ENCODE results near the gene ATP6V0A4.
"Not testable (repeated sequence)": the region's sequence is repeated elsewhere in the genome, so short reads cannot be mapped to it uniquely, and the experiment has no call there.

ATP6V0A4 gene

DNA sequence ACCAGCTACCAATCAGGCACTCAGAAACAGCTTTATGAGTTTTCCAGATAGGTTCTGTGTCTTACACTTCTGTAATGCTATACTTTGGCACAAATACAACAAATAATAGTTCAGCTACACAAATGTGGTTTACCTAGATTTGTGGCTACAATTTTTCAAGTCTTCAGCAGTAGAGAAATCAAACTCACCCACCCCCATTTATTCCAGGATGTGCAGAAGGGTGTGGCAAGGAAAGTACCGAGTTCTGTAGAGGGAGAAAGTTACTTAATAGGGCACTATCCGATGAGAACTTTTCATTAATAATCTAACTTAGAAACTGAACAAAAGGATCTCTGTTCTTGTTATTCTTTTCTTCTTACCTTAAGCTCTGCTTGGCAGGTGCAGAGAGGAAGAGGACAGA lies 30.3 kb upstream of the ATP6V0A4 start:
- Histone ChIP-seq H3K4me1 (ENCODE audit: control insufficient read depth, insufficient read depth, low read length) (no peaks in the 10 kb centered on the region), H3K27ac (ENCODE audit: low read depth, low read length) (no peak overlapping the region), H3K27me3 (ENCODE audit: control insufficient read depth, insufficient read depth, low read length) (no peaks in the 10 kb centered on the region), H3K9ac (ENCODE audit: low read length) (no peak overlapping the region), H3K36me3 (ENCODE audit: control insufficient read depth, insufficient read depth, low read length) (no peaks in the 10 kb centered on the region), H3K9me3 (ENCODE audit: control insufficient read depth, insufficient read depth, low read depth, low read length) (no peaks in the 10 kb centered on the region; the same call in 1 of the 2 replicates), H3K4me3 (ENCODE audit: low read depth, low read length) (no peak overlapping the region)

DNA sequence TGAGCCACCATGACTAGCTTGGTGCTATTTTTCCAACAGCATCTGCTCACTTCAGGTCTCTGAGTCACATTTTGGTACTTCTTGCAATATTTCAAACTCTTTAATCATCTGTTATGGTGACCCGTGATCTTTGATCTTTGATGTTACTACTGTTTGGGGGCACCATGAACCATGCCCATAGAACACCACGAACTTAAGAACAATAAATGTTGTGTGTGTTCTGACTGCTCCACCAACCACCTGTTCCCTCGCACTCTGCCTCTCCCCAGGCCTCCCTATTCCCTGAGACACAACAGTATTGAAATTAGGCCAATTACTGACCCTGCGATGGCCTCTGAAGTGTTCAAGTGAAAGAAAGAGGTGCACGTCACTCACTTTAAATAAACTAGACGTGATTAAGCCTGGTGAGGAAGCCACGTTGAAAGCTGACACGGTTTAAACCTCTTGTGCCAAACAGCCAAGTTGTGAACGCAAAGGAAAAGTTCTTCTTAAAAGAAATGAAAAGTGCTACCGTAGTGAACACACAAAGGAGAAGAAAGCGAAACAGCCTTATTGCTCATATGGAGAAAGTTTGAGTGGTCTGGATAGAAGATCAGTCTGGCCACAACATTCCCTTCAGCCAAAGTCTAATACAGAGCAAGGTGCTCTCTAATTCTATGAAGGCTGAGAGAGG lies 27.2 kb upstream of the ATP6V0A4 start:
- no peak overlapping the region for H3K27ac ChIP-seq (ENCODE audit: low read depth, low read length)
- H3K36me3 ChIP-seq (ENCODE audit: control insufficient read depth, insufficient read depth, low read length) = no peaks in the 10 kb centered on the region
- no peaks in the 10 kb centered on the region; the same call in 1 of the 2 replicates for H3K9me3 ChIP-seq (ENCODE audit: control insufficient read depth, insufficient read depth, low read depth, low read length)
- peaks cover 8% of the 10 kb centered on the region; the same call in 1 of the 2 replicates for H3K4me1 ChIP-seq (ENCODE audit: control insufficient read depth, insufficient read depth, low read length)
- no peak overlapping the region for H3K4me3 ChIP-seq (ENCODE audit: low read depth, low read length)
- no peaks in the 10 kb centered on the region for H3K27me3 ChIP-seq (ENCODE audit: control insufficient read depth, insufficient read depth, low read length)
- no peak overlapping the region for H3K9ac ChIP-seq (ENCODE audit: low read length)

DNA sequence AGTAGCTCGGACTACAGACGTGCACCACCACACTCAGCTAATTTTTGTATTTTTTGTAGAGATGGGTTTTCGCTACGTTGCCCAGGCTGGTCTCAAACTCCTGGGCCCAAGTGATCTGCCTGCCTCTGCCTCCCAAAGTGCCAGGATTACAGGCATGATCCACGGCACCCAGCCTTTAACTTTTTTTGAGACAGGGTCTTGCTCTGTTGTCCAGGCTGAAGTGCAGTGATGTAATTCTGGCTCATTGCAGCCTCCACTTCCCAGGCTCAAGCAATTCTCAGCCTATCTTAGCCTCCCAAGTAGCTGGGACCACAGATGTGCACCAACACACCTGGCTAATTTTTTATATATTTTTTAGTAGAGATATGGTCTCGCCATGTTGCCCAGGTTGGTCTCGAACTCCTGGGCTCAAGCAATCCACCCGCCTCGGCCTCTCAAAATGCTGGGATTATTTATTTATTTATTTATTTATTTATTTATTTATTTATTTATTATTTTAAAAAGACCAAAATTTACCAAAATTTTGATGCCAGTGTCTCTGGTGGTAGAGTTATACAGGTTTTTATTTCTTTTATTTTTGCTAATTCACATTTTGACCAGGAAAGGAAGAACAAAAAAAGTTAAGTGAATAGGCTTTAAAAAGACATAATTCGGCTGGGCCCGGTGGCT lies 25.0 kb upstream of the ATP6V0A4 start:
- H3K27me3 ChIP-seq (ENCODE audit: control insufficient read depth, insufficient read depth, low read length) = no peaks in the 10 kb centered on the region
- H3K36me3 ChIP-seq (ENCODE audit: control insufficient read depth, insufficient read depth, low read length) = no peaks in the 10 kb centered on the region
- H3K27ac ChIP-seq (ENCODE audit: low read depth, low read length) = no peak overlapping the region
- H3K4me3 ChIP-seq (ENCODE audit: low read depth, low read length) = no peak overlapping the region
- H3K9me3 ChIP-seq (ENCODE audit: control insufficient read depth, insufficient read depth, low read depth, low read length) = no peaks in the 10 kb centered on the region; the same call in 1 of the 2 replicates
- H3K4me1 ChIP-seq (ENCODE audit: control insufficient read depth, insufficient read depth, low read length) = peaks cover 8% of the 10 kb centered on the region; the same call in 1 of the 2 replicates
- H3K9ac ChIP-seq (ENCODE audit: low read length) = no peak overlapping the region

DNA sequence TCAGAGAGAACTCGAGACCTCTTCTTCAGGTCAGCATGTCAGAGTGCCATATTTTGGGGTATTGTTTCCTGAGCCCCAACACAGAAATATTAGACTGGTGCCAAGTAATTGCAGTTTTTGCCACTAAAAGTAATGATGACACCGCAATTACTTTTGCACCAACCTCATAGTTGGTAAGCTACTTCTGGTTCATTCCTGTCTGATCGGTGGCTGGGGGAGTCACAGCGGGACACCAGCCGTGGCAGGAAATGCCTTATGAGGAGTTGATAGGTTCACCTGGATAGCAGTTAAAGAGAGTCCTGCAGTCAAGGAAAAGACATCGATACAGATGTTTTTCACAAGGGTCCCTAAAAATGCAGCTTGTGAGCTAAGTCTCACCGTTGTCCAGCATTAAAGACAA lies 23.9 kb upstream of the ATP6V0A4 start:
- Histone ChIP-seq H3K27me3 (ENCODE audit: control insufficient read depth, insufficient read depth, low read length) (no peaks in the 10 kb centered on the region), H3K36me3 (ENCODE audit: control insufficient read depth, insufficient read depth, low read length) (no peaks in the 10 kb centered on the region), H3K4me1 (ENCODE audit: control insufficient read depth, insufficient read depth, low read length) (peaks cover 8% of the 10 kb centered on the region; the same call in 1 of the 2 replicates), H3K27ac (ENCODE audit: low read depth, low read length) (no peak overlapping the region), H3K9me3 (ENCODE audit: control insufficient read depth, insufficient read depth, low read depth, low read length) (no peaks in the 10 kb centered on the region; the same call in 1 of the 2 replicates), H3K9ac (ENCODE audit: low read length) (peak overlapping the region; percentile 15), H3K4me3 (ENCODE audit: low read depth, low read length) (no peak overlapping the region)

DNA sequence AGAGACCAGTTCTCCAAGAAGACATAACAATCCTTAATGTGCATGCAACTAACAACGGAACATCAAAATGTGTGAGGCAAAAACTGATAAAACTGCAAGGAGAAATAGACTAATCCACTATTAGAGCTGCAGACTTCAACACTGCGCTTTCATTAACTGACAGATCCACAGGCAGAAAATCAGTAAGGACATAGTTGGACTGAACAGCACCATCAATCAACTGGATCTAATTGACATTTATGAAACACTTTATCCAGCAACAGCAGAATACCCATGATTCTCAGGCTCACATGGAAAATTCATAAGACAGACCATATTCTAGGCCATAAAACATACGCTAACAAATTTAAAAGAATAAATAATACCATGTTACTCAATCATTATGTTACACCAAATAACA lies 21.6 kb upstream of the ATP6V0A4 start:
- Histone ChIP-seq H3K9me3 (ENCODE audit: control insufficient read depth, insufficient read depth, low read depth, low read length) (no peaks in the 10 kb centered on the region), H3K27me3 (ENCODE audit: control insufficient read depth, insufficient read depth, low read length) (no peaks in the 10 kb centered on the region), H3K36me3 (ENCODE audit: control insufficient read depth, insufficient read depth, low read length) (no peaks in the 10 kb centered on the region), H3K27ac (ENCODE audit: low read depth, low read length) (no peak overlapping the region), H3K4me3 (ENCODE audit: low read depth, low read length) (no peak overlapping the region), H3K9ac (ENCODE audit: low read length) (no peak overlapping the region), H3K4me1 (ENCODE audit: control insufficient read depth, insufficient read depth, low read length) (peaks cover 8% of the 10 kb centered on the region; the same call in 1 of the 2 replicates)

DNA sequence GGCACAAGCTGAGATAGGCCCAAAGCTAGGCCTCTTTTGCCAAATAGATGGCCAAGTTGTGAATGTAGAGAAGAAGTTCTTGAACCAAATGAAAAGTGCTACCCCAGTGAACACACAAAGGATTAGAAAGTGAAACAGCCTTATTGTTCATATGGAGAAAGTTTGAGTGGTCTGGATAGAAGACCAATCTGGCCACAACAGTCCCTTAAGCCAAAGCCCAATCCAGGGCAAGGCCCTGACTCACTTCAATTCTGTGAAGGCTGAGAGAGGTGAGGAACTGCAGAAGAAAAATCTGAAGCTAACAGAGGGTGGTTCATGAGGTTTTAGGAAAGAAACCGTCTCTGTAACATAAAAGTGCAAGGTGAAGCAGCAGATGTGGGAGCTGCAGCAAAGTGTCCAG lies 18.7 kb upstream of the ATP6V0A4 start:
- Histone ChIP-seq H3K9me3 (ENCODE audit: control insufficient read depth, insufficient read depth, low read depth, low read length) (no peaks in the 10 kb centered on the region), H3K4me1 (ENCODE audit: control insufficient read depth, insufficient read depth, low read length) (no peaks in the 10 kb centered on the region; the same call in 1 of the 2 replicates), H3K36me3 (ENCODE audit: control insufficient read depth, insufficient read depth, low read length) (no peaks in the 10 kb centered on the region), H3K9ac (ENCODE audit: low read length) (no peak overlapping the region), H3K27ac (ENCODE audit: low read depth, low read length) (no peak overlapping the region), H3K4me3 (ENCODE audit: low read depth, low read length) (no peak overlapping the region), H3K27me3 (ENCODE audit: control insufficient read depth, insufficient read depth, low read length) (no peaks in the 10 kb centered on the region)

DNA sequence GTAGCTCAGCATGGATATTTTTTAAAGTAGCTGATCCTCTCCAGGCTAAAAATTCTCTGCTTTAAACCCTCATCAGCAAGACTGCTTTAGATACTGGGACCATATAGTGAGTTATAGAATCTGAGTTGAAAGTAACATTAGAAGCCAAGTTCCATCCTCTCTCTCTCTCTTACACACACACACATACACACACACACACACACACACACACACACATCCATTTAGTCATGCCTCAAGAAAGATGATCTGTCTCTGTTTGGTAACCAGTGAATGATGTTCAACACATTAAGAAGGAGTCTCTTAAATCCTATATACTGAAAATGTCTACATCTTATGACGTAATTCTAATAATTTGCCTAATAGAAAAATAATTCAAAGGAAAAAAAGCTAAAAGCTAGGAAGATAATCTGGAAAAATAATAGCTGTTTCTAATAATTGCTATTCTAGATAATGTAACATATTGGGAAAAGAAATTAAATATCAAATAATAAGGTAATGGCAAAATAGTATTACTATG lies 16.9 kb upstream of the ATP6V0A4 start:
- H3K36me3 ChIP-seq (ENCODE audit: control insufficient read depth, insufficient read depth, low read length) = no peaks in the 10 kb centered on the region
- H3K9me3 ChIP-seq (ENCODE audit: control insufficient read depth, insufficient read depth, low read depth, low read length) = no peaks in the 10 kb centered on the region
- H3K9ac ChIP-seq (ENCODE audit: low read length) = no peak overlapping the region
- H3K4me3 ChIP-seq (ENCODE audit: low read depth, low read length) = no peak overlapping the region
- no peak overlapping the region for H3K27ac ChIP-seq (ENCODE audit: low read depth, low read length)
- no peaks in the 10 kb centered on the region for H3K27me3 ChIP-seq (ENCODE audit: control insufficient read depth, insufficient read depth, low read length)
- H3K4me1 ChIP-seq (ENCODE audit: control insufficient read depth, insufficient read depth, low read length) = no peaks in the 10 kb centered on the region

DNA sequence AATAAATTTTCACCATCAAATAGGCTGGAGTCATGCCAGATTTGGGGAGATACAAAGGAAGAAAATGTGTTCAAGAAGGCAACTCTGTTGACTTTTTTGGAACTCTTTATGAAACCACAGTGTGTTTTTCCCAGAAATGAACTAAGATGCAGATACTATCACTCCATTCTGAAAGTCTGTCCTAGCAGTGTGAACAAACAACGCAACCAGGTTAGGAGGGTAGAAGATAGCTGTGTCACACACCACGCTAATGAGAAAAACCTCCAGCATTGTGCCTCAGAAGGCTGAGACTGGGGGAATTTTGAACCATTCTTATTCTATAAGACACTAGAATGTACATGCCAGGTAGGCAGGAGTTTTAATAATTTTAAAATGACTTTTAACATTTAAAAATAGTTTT lies 15.9 kb upstream of the ATP6V0A4 start:
- Histone ChIP-seq H3K27me3 (ENCODE audit: control insufficient read depth, insufficient read depth, low read length) (no peaks in the 10 kb centered on the region), H3K36me3 (ENCODE audit: control insufficient read depth, insufficient read depth, low read length) (no peaks in the 10 kb centered on the region), H3K4me1 (ENCODE audit: control insufficient read depth, insufficient read depth, low read length) (no peaks in the 10 kb centered on the region), H3K27ac (ENCODE audit: low read depth, low read length) (no peak overlapping the region), H3K4me3 (ENCODE audit: low read depth, low read length) (no peak overlapping the region), H3K9ac (ENCODE audit: low read length) (no peak overlapping the region), H3K9me3 (ENCODE audit: control insufficient read depth, insufficient read depth, low read depth, low read length) (no peaks in the 10 kb centered on the region)

DNA sequence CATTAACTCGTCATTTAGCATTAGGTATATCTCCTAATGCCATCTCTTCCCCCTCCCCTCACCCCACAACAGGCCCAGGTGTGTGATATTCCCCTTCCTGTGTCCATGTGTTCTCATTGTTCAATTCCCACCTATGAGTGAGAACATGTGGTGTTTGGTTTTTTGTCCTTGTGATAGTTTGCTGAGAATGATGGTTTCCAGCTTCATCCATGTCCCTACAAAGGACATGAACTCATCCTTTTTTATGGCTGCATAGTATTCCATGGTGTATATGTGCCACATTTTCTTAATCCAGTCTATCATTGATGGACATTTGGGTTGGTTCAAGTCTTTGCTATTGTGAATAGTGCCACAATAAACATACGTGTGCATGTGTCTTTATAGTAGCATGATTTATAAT lies 13.3 kb upstream of the ATP6V0A4 start:
- H3K36me3 ChIP-seq (ENCODE audit: control insufficient read depth, insufficient read depth, low read length); H3K9ac ChIP-seq (ENCODE audit: low read length); H3K9me3 ChIP-seq (ENCODE audit: control insufficient read depth, insufficient read depth, low read depth, low read length); H3K4me3 ChIP-seq (ENCODE audit: low read depth, low read length); H3K27me3 ChIP-seq (ENCODE audit: control insufficient read depth, insufficient read depth, low read length); H3K27ac ChIP-seq (ENCODE audit: low read depth, low read length); H3K4me1 ChIP-seq (ENCODE audit: control insufficient read depth, insufficient read depth, low read length): not testable (repeated sequence)

DNA sequence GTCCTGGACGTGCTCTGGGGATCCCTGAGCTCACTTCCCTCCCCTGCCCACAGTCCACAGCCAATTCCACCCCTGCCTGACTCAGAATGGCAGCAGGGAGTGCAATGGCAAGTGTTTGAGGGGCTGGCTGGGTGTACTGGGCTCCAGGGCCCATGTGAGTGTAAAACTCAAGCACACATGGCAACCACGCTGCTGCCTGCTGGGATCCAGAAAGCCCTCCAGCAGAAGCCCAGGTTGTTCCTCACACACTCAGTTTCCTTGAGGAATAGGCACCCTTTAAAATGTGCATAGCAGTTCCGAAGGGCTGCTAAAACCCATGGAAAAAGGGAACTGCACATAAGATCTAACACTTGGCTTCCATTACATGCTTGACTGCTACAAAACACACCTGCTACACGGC lies 11.3 kb upstream of the ATP6V0A4 start:
- H3K9me3 ChIP-seq (ENCODE audit: control insufficient read depth, insufficient read depth, low read depth, low read length) = no peaks in the 10 kb centered on the region
- no peaks in the 10 kb centered on the region for H3K27me3 ChIP-seq (ENCODE audit: control insufficient read depth, insufficient read depth, low read length)
- no peak overlapping the region for H3K27ac ChIP-seq (ENCODE audit: low read depth, low read length)
- no peak overlapping the region for H3K4me3 ChIP-seq (ENCODE audit: low read depth, low read length)
- no peak overlapping the region for H3K9ac ChIP-seq (ENCODE audit: low read length)
- H3K36me3 ChIP-seq (ENCODE audit: control insufficient read depth, insufficient read depth, low read length) = no peaks in the 10 kb centered on the region
- H3K4me1 ChIP-seq (ENCODE audit: control insufficient read depth, insufficient read depth, low read length) = no peaks in the 10 kb centered on the region

DNA sequence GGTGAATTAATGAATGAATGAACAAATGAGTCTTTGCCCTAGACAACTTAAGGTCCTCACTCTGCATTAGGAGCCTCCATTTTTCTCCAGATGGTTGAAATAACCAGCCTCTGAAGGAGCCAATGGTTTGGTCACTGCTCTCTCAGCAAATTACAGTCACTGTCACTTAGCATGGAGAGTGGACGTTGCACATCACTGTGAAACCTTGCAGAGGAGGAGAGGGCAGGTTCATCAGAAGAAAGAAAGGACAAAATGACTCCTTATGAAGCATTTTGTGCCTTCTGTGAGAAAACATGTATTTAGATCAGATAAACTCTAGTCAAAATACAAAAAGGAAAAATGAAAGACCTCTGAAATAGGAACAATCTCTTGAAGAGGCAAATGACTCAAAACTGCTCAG lies 6.6 kb upstream of the ATP6V0A4 start:
- H3K27me3 ChIP-seq (ENCODE audit: control insufficient read depth, insufficient read depth, low read length) = no peaks in the 10 kb centered on the region
- no peaks in the 10 kb centered on the region for H3K9me3 ChIP-seq (ENCODE audit: control insufficient read depth, insufficient read depth, low read depth, low read length)
- H3K27ac ChIP-seq (ENCODE audit: low read depth, low read length) = no peak overlapping the region
- H3K4me3 ChIP-seq (ENCODE audit: low read depth, low read length) = no peak overlapping the region
- H3K9ac ChIP-seq (ENCODE audit: low read length) = no peak overlapping the region
- no peaks in the 10 kb centered on the region for H3K4me1 ChIP-seq (ENCODE audit: control insufficient read depth, insufficient read depth, low read length)
- H3K36me3 ChIP-seq (ENCODE audit: control insufficient read depth, insufficient read depth, low read length) = no peaks in the 10 kb centered on the region

Measured in HUES6 (cell line).